Astrocyte of the spinal cord (primary cell): Measurements from ENCODE around the gene QRICH1.

ENCODE experiments used
- DNase-seq: peaks from one replicate; pipeline ENCODE4 v3.0.0; 2011; ENCODE audit warnings: low read depth, low spot score
- H3K4me3 ChIP-seq: 2 replicates; pipeline ENCODE4 v1.5.1; 2011; ENCODE audit warnings: low read depth, mild to moderate bottlenecking, low read length, moderate library complexity
- CTCF ChIP-seq: IDR thresholded peaks from 2 replicates; pipeline ENCODE4 v1.5.1; 2012; ENCODE audit warnings: low read depth, mild to moderate bottlenecking, low read length, inconsistent platforms
- in situ Hi-C: cut with HindIII; loops from 2 replicates; pipeline ENCODE4 v1.10.0; 2017; ENCODE audit warnings: low sequenced_read_pairs

Gene QRICH1

DNA sequence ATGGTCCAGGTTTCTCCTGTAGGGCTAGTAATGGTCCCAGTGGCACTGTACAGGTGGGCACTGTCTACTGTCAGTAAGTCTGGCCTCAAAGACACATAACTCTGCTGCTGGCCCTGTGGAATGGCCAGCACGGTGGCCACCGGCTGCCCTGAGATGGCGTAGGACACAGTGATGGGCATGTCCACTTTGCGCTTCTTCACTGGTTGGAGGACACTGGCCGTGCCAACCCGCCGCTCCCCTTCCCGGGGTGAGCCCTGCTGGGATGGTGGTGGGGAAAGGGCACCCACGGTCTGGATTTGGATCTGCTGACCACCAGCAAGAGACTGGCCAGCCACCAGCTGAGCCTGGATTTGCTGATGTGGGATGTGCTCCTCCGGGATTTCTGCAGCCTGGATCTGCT is 36.6 kb downstream of the QRICH1 start:
- DNase-seq, result no peak
- in situ Hi-C loops, result no loop called here
- no peak overlapping the region for H3K4me3 ChIP-seq
- no peak for TF ChIP-seq CTCF

- H3K4me3 ChIP-seq, result no peak overlapping the region
- no peak for DNase-seq
- in situ Hi-C loops, result no loop called here
- no peak for TF ChIP-seq CTCF
These were observed 39.5 kb downstream of the QRICH1 start for GRCh38 chr3:49054344-49054862.

GRCh38 chr3:49053543-49053942 is 40.3 kb downstream of the QRICH1 start:
- in situ Hi-C loops, result no loop called here
- DNase-seq, result no peak
- TF ChIP-seq CTCF, result no peak
- H3K4me3 ChIP-seq, result no peak overlapping the region

GRCh38 chr3:49035281-49035680 is 58.6 kb downstream of the QRICH1 start:
- DNase-seq, result no peak
- no peak overlapping the region for H3K4me3 ChIP-seq
- TF ChIP-seq CTCF, result no peak
- in situ Hi-C loops, result no loop called here

DNA sequence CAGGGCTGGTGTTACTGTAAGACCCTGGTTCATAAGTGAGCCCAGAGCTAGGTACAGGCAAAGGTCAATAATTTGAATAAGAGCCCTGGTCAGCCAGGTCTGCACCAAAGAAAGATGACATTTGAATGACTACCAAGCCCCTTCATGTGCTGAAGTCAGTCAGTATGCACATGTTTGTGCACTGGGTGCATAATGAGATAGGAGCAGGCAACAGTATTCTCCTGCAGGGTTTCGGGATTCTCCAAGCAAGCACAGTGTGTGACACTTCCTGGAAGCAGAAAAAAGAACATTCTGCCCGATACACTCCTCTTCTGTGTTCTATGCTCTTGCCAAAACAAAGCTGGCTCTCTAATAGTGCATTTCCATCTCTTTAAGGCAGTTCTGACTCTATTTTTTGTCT is 59.2 kb downstream of the QRICH1 start:
- TF ChIP-seq CTCF, result no peak
- no peak for DNase-seq
- in situ Hi-C loops, result no loop called here
- H3K4me3 ChIP-seq, result no peak overlapping the region

DNA sequence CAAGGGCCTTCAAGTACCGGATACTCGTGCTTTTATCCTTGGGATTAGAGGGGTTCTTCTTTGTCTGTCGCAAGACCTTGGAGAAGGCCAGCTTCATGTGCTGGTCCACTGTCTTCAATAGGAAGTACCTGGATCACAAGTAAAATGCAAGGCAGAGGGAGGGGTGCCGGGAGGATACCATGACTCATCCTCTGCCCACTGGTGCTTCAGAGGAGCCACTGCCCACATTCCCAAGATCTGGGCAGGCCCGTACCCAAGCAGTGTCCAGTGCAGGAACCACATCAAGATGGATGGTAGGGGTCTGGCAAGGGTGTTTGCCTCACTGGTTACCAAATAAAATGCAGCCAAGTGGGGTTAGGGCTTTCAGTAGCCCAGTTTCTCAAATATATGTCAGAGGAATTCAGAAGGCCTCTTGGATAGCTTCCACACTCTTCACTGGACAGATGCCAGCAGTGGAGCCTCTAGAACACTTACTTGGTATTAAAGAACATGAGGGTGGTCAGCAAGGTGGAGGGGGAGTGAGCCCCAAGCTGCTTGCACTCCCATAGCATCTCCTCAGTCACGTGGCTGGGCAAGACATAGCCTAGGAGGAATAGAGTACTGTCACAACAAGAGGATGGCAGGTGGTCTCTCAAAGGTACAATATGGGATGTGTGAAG is 61.1 kb downstream of the QRICH1 start:
- no peak overlapping the region for H3K4me3 ChIP-seq
- no peak for DNase-seq
- in situ Hi-C loops, result no loop called here
- no peak for TF ChIP-seq CTCF
